HCT116 (cell line): ENCODE data around the gene TMEM203. TPM values are rescaled to one million over a fixed set of nuclear protein-coding genes. Genes with fewer than 3 reads are reported as not detected.

ENCODE experiments used
- ATAC-seq: fragments of 200-7000 bp; cut with Tn5 transposase; 2 replicates; pipeline ENCODE4 v1.9.1; 2020; ENCODE audit warnings: mild to moderate bottlenecking, moderate library complexity
- BruUV-seq: library from RNA; stranded (reverse); fragments of 400-500 nt; replicated peaks from 2 replicates; lab custom pipeline; 2021; lab: Mats Ljungman, UMichigan
- CTCF ChIA-PET: fragments of 300-600 bp; sonication (Branson Sonifier 250); formaldehyde crosslinking; loops from one replicate; lab custom pipeline; 2021; ENCODE audit warnings: antibody characterized with exemption; lab: Charles Lee
- POLR2A ChIA-PET: fragments of 300-600, 350-600 bp; sonication (Branson Sonifier 250); formaldehyde crosslinking; loops from one replicate; lab custom pipeline; 2021; ENCODE audit warnings: antibody characterized with exemption; lab: Charles Lee
- RAD21 ChIA-PET, 2 experiments: fragments of 300-600 bp; sonication (Branson Sonifier 250); formaldehyde crosslinking; loops; one replicate each; lab custom pipeline; 2023; ENCODE audit warnings: low total read pairs in 2 of 2; ENCODE audit not compliant: uncharacterized antibody in 2 of 2, unreplicated experiment in 2 of 2, low non-redundant PET in 1 of 2; lab: Charles Lee
- DNase-seq: peaks from one replicate; pipeline ENCODE4 v3.0.0-alpha.2; 2010; ENCODE audit warnings: low read depth, low spot score
- H2AFZ ChIP-seq: fragments of 200-600 bp; shearing (Covaris generic), sonication (generic); 2 replicates; pipeline ENCODE4 v1.6.1; 2017; ENCODE audit warnings: low read depth, mixed run types, mixed read lengths, antibody characterized with exemption, low read length; ENCODE audit not compliant: poor library complexity, severe bottlenecking
- H3K27ac ChIP-seq: 2 replicates; pipeline ENCODE4 v1.5.1; 2012; ENCODE audit warnings: low read depth, low read length
- H3K27me3 ChIP-seq: fragments of 200-600 bp; sonication (generic); 2 replicates; pipeline ENCODE4 v1.6.1; 2016; ENCODE audit warnings: mixed run types, low read length, mixed read lengths; ENCODE audit not compliant: insufficient read depth
- H3K36me3 ChIP-seq, 2 experiments: fragments of 200-500 bp in 1 of 2; fragments of 200-600 bp in 1 of 2; sonication (Bioruptor generic) in 1 of 2; sonication (generic) in 1 of 2; 2 replicates each; pipeline versions ENCODE4 v1.5.1 to v1.6.1; 2014 to 2016; ENCODE audit warnings: low read length in 2 of 2, inconsistent platforms in 1 of 2, mixed read lengths in 1 of 2, mixed run types in 1 of 2; ENCODE audit not compliant: insufficient read depth in 2 of 2, control insufficient read depth in 1 of 2
- H3K4me1 ChIP-seq, 2 experiments: fragments of 200-600 bp in 1 of 2; sonication (generic) in 1 of 2; 2 replicates each; pipeline versions ENCODE4 v1.5.1 to v1.6.1; 2012 to 2017; ENCODE audit warnings: low read length in 2 of 2, inconsistent platforms in 1 of 2, mild to moderate bottlenecking in 1 of 2, mixed read lengths in 1 of 2, mixed run types in 1 of 2, moderate library complexity in 1 of 2; ENCODE audit not compliant: insufficient read depth in 2 of 2, control insufficient read depth in 1 of 2
- H3K4me2 ChIP-seq: fragments of 200-600 bp; sonication (generic); 2 replicates; pipeline ENCODE4 v1.6.1; 2017; ENCODE audit warnings: mixed run types, low read length, mixed read lengths
- H3K4me3 ChIP-seq, 2 experiments: fragments of 200-600 bp in 1 of 2; sonication (generic) in 1 of 2; replicated peaks in 1 of 2; 2 replicates each; pipeline ENCODE4 v1.5.1; 2011 to 2016; ENCODE audit warnings: low read length in 2 of 2, control low read depth in 1 of 2, low read depth in 1 of 2, mild to moderate bottlenecking in 1 of 2, mixed read lengths in 1 of 2, mixed run types in 1 of 2
- H3K79me2 ChIP-seq: fragments of 200-600 bp; sonication (generic); 2 replicates; pipeline ENCODE4 v1.6.1; 2017; ENCODE audit warnings: mild to moderate bottlenecking, mixed run types, low read length, moderate library complexity, mixed read lengths; ENCODE audit not compliant: insufficient read depth
- H3K9ac ChIP-seq: fragments of 200-600 bp; sonication (generic); 2 replicates; pipeline ENCODE4 v1.6.1; 2016; ENCODE audit warnings: low read length, mixed read lengths
- H3K9me2 ChIP-seq: fragments of 200-600 bp; sonication (generic), shearing (Covaris generic); 2 replicates; pipeline ENCODE4 v1.6.1; 2017; ENCODE audit warnings: mixed run types, mild to moderate bottlenecking, moderate library complexity; ENCODE audit not compliant: insufficient read depth
- H3K9me3 ChIP-seq, 2 experiments: fragments of 200-500 bp in 1 of 2; fragments of 200-600 bp in 1 of 2; sonication (Bioruptor generic) in 1 of 2; sonication (generic) in 1 of 2; 2 replicates each; pipeline ENCODE4 v1.6.1; 2014 to 2017; ENCODE audit warnings: low read length in 2 of 2, mixed read lengths in 2 of 2, inconsistent platforms in 1 of 2, low read depth in 1 of 2, mild to moderate bottlenecking in 1 of 2, mixed run types in 1 of 2, moderate library complexity in 1 of 2; ENCODE audit not compliant: control insufficient read depth in 1 of 2, insufficient read depth in 1 of 2
- H4K20me1 ChIP-seq: fragments of 200-600 bp; sonication (generic), shearing (Covaris generic); 2 replicates; pipeline ENCODE4 v1.6.1; 2017; ENCODE audit warnings: mixed run types, mild to moderate bottlenecking, moderate library complexity; ENCODE audit not compliant: insufficient read depth
- ATF3 ChIP-seq: IDR thresholded peaks from 2 replicates; pipeline ENCODE4 v1.6.1; 2012
- CTCF ChIP-seq, 3 experiments: fragments of 200-600 bp in 1 of 3; sonication (generic) in 1 of 3; IDR thresholded peaks in 2 of 3; conservative IDR thresholded peaks in 1 of 3; 2 replicates each; pipeline ENCODE4 v1.5.1; 2012 to 2017; ENCODE audit warnings: low read depth in 2 of 3, low read length in 2 of 3, antibody characterized with exemption in 1 of 3, borderline replicate concordance in 1 of 3, control low read depth in 1 of 3, mild to moderate bottlenecking in 1 of 3, mixed read lengths in 1 of 3, mixed run types in 1 of 3, moderate library complexity in 1 of 3; ENCODE audit not compliant: insufficient read depth in 1 of 3
- EGR1 ChIP-seq: IDR thresholded peaks from 2 replicates; pipeline ENCODE4 v1.6.1; 2012; ENCODE audit warnings: low read depth
- ELF1 ChIP-seq: IDR thresholded peaks from 2 replicates; pipeline ENCODE4 v1.6.1; 2012; ENCODE audit warnings: low read depth, borderline replicate concordance
- FOSL1 ChIP-seq: IDR thresholded peaks from 2 replicates; pipeline ENCODE4 v1.6.1; 2012; ENCODE audit warnings: low read depth
- JUND ChIP-seq: IDR thresholded peaks from 2 replicates; pipeline ENCODE4 v1.6.1; 2012
- MAX ChIP-seq: IDR thresholded peaks from 2 replicates; pipeline ENCODE4 v1.6.1; 2012
- POLR2A ChIP-seq: IDR thresholded peaks from 2 replicates; pipeline ENCODE4 v1.7.0; 2011; ENCODE audit warnings: borderline replicate concordance; ENCODE audit not compliant: insufficient read depth, insufficient read length; ENCODE audit errors: extremely low read depth
- POLR2AphosphoS5 ChIP-seq: IDR thresholded peaks from 2 replicates; pipeline ENCODE4 v1.6.1; 2011; ENCODE audit warnings: mild to moderate bottlenecking, low read depth, low read length, moderate library complexity
- SIN3A ChIP-seq: IDR thresholded peaks from 2 replicates; pipeline ENCODE4 v1.6.1; 2012; ENCODE audit warnings: low read depth
- TCF7L2 ChIP-seq: IDR thresholded peaks from 2 replicates; pipeline ENCODE4 v1.7.0; 2011; ENCODE audit warnings: borderline replicate concordance, inconsistent platforms; ENCODE audit not compliant: insufficient read depth, insufficient read length; ENCODE audit errors: extremely low read depth
- YY1 ChIP-seq: IDR thresholded peaks from 2 replicates; pipeline ENCODE4 v1.6.1; 2011; ENCODE audit warnings: low read length, low read depth, moderate library complexity, mild to moderate bottlenecking; ENCODE audit not compliant: insufficient replicate concordance; ENCODE audit errors: extremely low read depth
- ZBTB33 ChIP-seq: IDR thresholded peaks from 2 replicates; pipeline ENCODE4 v1.6.1; 2011; ENCODE audit warnings: mild to moderate bottlenecking, low read length, moderate library complexity; ENCODE audit not compliant: insufficient replicate concordance; ENCODE audit errors: extremely low read depth
- ZFX ChIP-seq: fragments of 450-650 bp; IDR thresholded peaks from 2 replicates; pipeline ENCODE4 v1.6.1; 2017
- ZNF274 ChIP-seq: fragments of 200-500 bp; sonication (Bioruptor generic); IDR thresholded peaks from 2 replicates; pipeline ENCODE4 v1.6.1; 2014; ENCODE audit warnings: mild to moderate bottlenecking, low read depth, low read length, inconsistent platforms
- intact Hi-C: fragments of 100-400 bp; cut with micrococcal nuclease; formaldehyde crosslinking; loops from 2 replicates; pipeline ENCODE4 v1.10.0; 2022
- total RNA-seq: library from RNA; stranded (reverse); gene quantifications from one replicate; pipeline ENCODE4 v1.2.1, GENCODE V29; 2021; ENCODE audit not compliant: unreplicated experiment

The TMEM203 gene
- total RNA-seq, 1 experiment from 2014 or later = 45.0 TPM

- Histone ChIP-seq H3K4me3 (no peak overlapping the region), H4K20me1 (no peaks in the 10 kb centered on the region), H3K27ac (no peak overlapping the region), H3K36me3 (peaks cover 0 to 21% of the 10 kb centered on the region in 2 experiments; a peak in 2 of 4 replicates), H2AFZ (no peak overlapping the region), H3K4me1 (peaks cover 8 to 28% of the 10 kb centered on the region in 2 experiments; a peak in 3 of 4 replicates), H3K9me2 (no peaks in the 10 kb centered on the region), H3K9me3 (no peaks in the 10 kb centered on the region), H3K4me2 (no peak overlapping the region), H3K27me3 (no peaks in the 10 kb centered on the region), H3K79me2 (peaks cover 25% of the 10 kb centered on the region), H3K9ac (no peak overlapping the region)
- no peak for DNase-seq
- ATAC-seq = no peak
- ChIA-PET RAD21 (no interaction called here), CTCF (no interaction called here), POLR2A (no interaction called here)
- intact Hi-C loops = no loop called here
- BruUV-seq = no TSS peak
- TF ChIP-seq SIN3A (no peak), TCF7L2 (no peak), YY1 (no peak), ELF1 (no peak), EGR1 (no peak), POLR2AphosphoS5 (no peak), POLR2A (no peak)
Measured at GRCh38 chr9:137182836-137183235, 22.6 kb downstream of the TMEM203 start.

GRCh38 chr9:137181680-137182079 lies 23.8 kb downstream of the TMEM203 start:
- Histone ChIP-seq H3K79me2 (peaks cover 13% of the 10 kb centered on the region; the same call in 1 of the 2 replicates), H3K9me2 (no peaks in the 10 kb centered on the region), H4K20me1 (no peaks in the 10 kb centered on the region), H3K4me3 (no peak overlapping the region), H3K27me3 (no peaks in the 10 kb centered on the region), H2AFZ (no peak overlapping the region), H3K9me3 (no peaks in the 10 kb centered on the region), H3K27ac (no peak overlapping the region), H3K36me3 (peaks cover 0 to 12% of the 10 kb centered on the region in 2 experiments; a peak in 2 of 4 replicates), H3K4me1 (peaks cover 0 to 17% of the 10 kb centered on the region in 2 experiments; a peak in 2 of 4 replicates), H3K9ac (no peak overlapping the region), H3K4me2 (no peak overlapping the region)
- DNase-seq (no peak), ATAC-seq (no peak)
- intact Hi-C loops = no loop called here
- CTCF ChIA-PET = no interaction called here
- no TSS peak for BruUV-seq
- POLR2A ChIA-PET = no interaction called here
- TF ChIP-seq FOSL1 = no peak
- no peak for TF ChIP-seq ZNF274
- no peak for TF ChIP-seq ATF3
- TF ChIP-seq MAX = no peak
- TF ChIP-seq ELF1 = no peak
- TF ChIP-seq JUND = no peak
- TF ChIP-seq CTCF (IDR thresholded peaks at IDR 0.05 in 2 of 3, conservative IDR thresholded peaks at IDR 0.05 in 1 of 3; ENCODE audit: borderline replicate concordance in 1 of 3, insufficient read depth in 1 of 3, low read depth in 2 of 3, low read length in 2 of 3) = no peak
- TF ChIP-seq ZBTB33 = no peak
- no peak for TF ChIP-seq POLR2A
- no peak for TF ChIP-seq ZFX
- no peak for TF ChIP-seq TCF7L2
- RAD21 ChIA-PET = no interaction called here
